Loucy (cell line): ENCODE data around the gene ABL2.

Experiments used
- EZH2phosphoT487 ChIP-seq: fragments of 200-600 bp; IDR thresholded peaks from 2 replicates; pipeline ENCODE4 v1.6.1; 2018; ENCODE audit warnings: antibody characterized with exemption, mild to moderate bottlenecking, moderate library complexity, borderline replicate concordance
- TF ChIP-seq, protein P1 (sequence below): fragments of 200-600 bp; sonication (generic); conservative IDR thresholded peaks from 2 replicates; pipeline ENCODE4 v1.5.1; 2014; ENCODE audit warnings: mild to moderate bottlenecking, antibody characterized with exemption, low read length

DNA sequence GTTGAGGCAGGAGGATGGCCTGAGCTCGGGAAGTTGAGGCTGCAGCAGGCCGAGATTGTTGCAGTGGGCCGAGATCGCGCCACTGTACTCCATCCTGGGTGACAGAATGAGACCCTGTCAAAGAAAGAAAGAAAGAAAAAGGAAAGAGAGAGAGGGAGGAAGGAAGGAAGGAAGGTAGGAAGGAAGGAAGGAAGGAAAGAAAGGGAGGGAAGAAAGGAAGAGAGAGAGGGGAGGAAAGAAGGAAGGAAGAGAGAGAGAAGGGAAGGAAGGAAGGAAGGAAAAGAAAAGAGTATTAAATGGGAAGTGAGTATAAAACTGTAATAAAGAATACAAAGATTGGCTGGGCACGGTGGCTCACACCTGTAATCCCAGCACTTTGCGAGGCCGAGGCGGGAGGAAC, 18.4 kb upstream of the ABL2 start:
- TF ChIP-seq, protein P1, sequence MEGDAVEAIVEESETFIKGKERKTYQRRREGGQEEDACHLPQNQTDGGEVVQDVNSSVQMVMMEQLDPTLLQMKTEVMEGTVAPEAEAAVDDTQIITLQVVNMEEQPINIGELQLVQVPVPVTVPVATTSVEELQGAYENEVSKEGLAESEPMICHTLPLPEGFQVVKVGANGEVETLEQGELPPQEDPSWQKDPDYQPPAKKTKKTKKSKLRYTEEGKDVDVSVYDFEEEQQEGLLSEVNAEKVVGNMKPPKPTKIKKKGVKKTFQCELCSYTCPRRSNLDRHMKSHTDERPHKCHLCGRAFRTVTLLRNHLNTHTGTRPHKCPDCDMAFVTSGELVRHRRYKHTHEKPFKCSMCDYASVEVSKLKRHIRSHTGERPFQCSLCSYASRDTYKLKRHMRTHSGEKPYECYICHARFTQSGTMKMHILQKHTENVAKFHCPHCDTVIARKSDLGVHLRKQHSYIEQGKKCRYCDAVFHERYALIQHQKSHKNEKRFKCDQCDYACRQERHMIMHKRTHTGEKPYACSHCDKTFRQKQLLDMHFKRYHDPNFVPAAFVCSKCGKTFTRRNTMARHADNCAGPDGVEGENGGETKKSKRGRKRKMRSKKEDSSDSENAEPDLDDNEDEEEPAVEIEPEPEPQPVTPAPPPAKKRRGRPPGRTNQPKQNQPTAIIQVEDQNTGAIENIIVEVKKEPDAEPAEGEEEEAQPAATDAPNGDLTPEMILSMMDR, result no peak
- TF ChIP-seq EZH2phosphoT487, result no peak
